ENCODE data around the gene PLCB1. TPM values are rescaled to one million over a fixed set of nuclear protein-coding genes. Genes with fewer than 3 reads are reported as not detected.

Gene PLCB1
- polyA plus RNA-seq, 1 donor (not counting 4 experiments of a cell fraction or from before 2014, with no cell fraction given) = 0.37 TPM

DNA sequence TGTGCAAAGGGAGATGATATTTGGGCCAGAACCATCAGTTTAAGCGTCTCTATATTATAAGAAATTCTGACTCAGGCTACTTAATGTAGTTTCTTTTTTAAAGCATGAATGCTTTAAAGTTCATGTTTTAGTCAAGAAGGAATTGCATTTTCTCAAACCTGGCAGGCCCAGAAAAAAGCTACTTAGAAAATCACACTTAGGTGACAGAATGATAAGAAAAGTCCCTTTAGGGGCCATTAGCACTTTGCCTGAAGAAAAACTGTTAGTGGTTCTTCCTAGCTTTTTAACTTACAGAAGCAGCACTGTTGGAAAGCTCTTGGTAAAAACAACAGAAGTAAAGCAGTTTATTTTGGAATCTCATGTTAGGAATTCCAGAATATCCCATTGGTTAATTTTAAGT lies 387.8 kb downstream of the PLCB1 start:
- dilution Hi-C loops (cut with MboI; ENCODE audit: extremely low pct_ligation_motif_present, low sequenced_read_pairs) = no loop called here
- no peaks in the 10 kb centered on the region for H3K9me1 ChIP-seq (ENCODE audit: control insufficient read depth, extremely low read depth, insufficient read depth, low read length)
- H3K9ac ChIP-seq (ENCODE audit: control insufficient read depth, extremely low read depth, insufficient read depth, low read length) = no peak overlapping the region
- no peak overlapping the region for H3K4me3 ChIP-seq (ENCODE audit: control insufficient read depth in 2 of 3, extremely low read depth in 1 of 3, insufficient read depth in 2 of 3, low read depth in 1 of 3, low read length in 3 of 3)
- no peak for DNase-seq (ENCODE audit: low read depth, low spot score)
- H3K79me2 ChIP-seq (ENCODE audit: control insufficient read depth, insufficient read depth, low read length) = no peaks in the 10 kb centered on the region
- H3K9me3 ChIP-seq (ENCODE audit: control insufficient read depth, low read depth, low read length) = no peaks in the 10 kb centered on the region
- H2AFZ ChIP-seq (ENCODE audit: control insufficient read depth, low read length) = no peak overlapping the region
- no peak for FAIRE-seq
- TF ChIP-seq, protein P1, sequence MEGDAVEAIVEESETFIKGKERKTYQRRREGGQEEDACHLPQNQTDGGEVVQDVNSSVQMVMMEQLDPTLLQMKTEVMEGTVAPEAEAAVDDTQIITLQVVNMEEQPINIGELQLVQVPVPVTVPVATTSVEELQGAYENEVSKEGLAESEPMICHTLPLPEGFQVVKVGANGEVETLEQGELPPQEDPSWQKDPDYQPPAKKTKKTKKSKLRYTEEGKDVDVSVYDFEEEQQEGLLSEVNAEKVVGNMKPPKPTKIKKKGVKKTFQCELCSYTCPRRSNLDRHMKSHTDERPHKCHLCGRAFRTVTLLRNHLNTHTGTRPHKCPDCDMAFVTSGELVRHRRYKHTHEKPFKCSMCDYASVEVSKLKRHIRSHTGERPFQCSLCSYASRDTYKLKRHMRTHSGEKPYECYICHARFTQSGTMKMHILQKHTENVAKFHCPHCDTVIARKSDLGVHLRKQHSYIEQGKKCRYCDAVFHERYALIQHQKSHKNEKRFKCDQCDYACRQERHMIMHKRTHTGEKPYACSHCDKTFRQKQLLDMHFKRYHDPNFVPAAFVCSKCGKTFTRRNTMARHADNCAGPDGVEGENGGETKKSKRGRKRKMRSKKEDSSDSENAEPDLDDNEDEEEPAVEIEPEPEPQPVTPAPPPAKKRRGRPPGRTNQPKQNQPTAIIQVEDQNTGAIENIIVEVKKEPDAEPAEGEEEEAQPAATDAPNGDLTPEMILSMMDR (optimal IDR thresholded peaks at IDR 0.05 in 1 of 3, IDR thresholded peaks at IDR 0.05 in 1 of 3, conservative IDR thresholded peaks at IDR 0.05 in 1 of 3; ENCODE audit: extremely low read depth in 1 of 3, insufficient read depth in 2 of 3, low read length in 3 of 3) = no peak
- TF ChIP-seq EZH2 (IDR thresholded peaks at IDR 0.05; ENCODE audit: low read length) = no peak
- no peak overlapping the region for H3K27ac ChIP-seq (ENCODE audit: control insufficient read depth, insufficient read depth, low read length)
- H4K20me1 ChIP-seq (ENCODE audit: control insufficient read depth, extremely low read depth, insufficient read depth, low read length) = no peaks in the 10 kb centered on the region
- no peaks in the 10 kb centered on the region for H3K36me3 ChIP-seq (ENCODE audit: control insufficient read depth in 2 of 2, extremely low read depth in 1 of 2, insufficient read depth in 2 of 2, low read length in 2 of 2)
- H3K4me2 ChIP-seq (ENCODE audit: control insufficient read depth, extremely low read depth, insufficient read depth, low read depth, low read length) = no peak overlapping the region
- H3K4me1 ChIP-seq (ENCODE audit: control insufficient read depth, extremely low read depth, insufficient read depth, low read length) = no peaks in the 10 kb centered on the region
- no peaks in the 10 kb centered on the region for H3K27me3 ChIP-seq (ENCODE audit: control insufficient read depth, extremely low read depth, insufficient read depth, low read length)

DNA sequence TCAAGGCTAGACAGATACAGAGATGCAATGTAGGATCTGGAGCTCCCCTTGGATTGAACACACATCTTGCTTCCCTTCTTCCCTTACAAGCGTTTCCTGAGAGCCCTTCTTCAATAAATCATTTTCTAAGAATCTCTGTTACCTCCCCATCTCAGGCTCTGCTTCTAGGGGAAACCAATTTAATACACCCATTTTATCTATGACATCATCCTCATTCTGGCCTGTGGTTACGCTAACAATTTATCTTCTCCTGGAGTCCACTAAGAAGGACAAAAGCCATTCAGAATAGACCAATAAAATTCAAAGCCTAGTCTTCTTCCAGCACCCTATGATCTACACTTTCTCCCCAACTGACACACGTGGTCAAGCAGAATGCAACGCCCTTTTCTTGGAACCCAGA lies 390.1 kb downstream of the PLCB1 start:
- H3K27ac ChIP-seq (ENCODE audit: control insufficient read depth, insufficient read depth, low read length) = no peak overlapping the region
- no peak overlapping the region for H3K4me2 ChIP-seq (ENCODE audit: control insufficient read depth, extremely low read depth, insufficient read depth, low read depth, low read length)
- no peaks in the 10 kb centered on the region for H4K20me1 ChIP-seq (ENCODE audit: control insufficient read depth, extremely low read depth, insufficient read depth, low read length)
- H3K36me3 ChIP-seq (ENCODE audit: control insufficient read depth in 2 of 2, extremely low read depth in 1 of 2, insufficient read depth in 2 of 2, low read length in 2 of 2) = no peaks in the 10 kb centered on the region
- no peak for DNase-seq (ENCODE audit: low read depth, low spot score)
- no peak for TF ChIP-seq EZH2 (IDR thresholded peaks at IDR 0.05; ENCODE audit: low read length)
- TF ChIP-seq, protein P1 (optimal IDR thresholded peaks at IDR 0.05 in 1 of 3, IDR thresholded peaks at IDR 0.05 in 1 of 3, conservative IDR thresholded peaks at IDR 0.05 in 1 of 3; ENCODE audit: extremely low read depth in 1 of 3, insufficient read depth in 2 of 3, low read length in 3 of 3) = no peak
- H3K4me1 ChIP-seq (ENCODE audit: control insufficient read depth, extremely low read depth, insufficient read depth, low read length) = no peaks in the 10 kb centered on the region
- no peak for FAIRE-seq
- no peak overlapping the region for H3K4me3 ChIP-seq (ENCODE audit: control insufficient read depth in 2 of 3, extremely low read depth in 1 of 3, insufficient read depth in 2 of 3, low read depth in 1 of 3, low read length in 3 of 3)
- no peaks in the 10 kb centered on the region for H3K79me2 ChIP-seq (ENCODE audit: control insufficient read depth, insufficient read depth, low read length)
- no peaks in the 10 kb centered on the region for H3K27me3 ChIP-seq (ENCODE audit: control insufficient read depth, extremely low read depth, insufficient read depth, low read length)
- no peak overlapping the region for H2AFZ ChIP-seq (ENCODE audit: control insufficient read depth, low read length)
- H3K9me1 ChIP-seq (ENCODE audit: control insufficient read depth, extremely low read depth, insufficient read depth, low read length) = no peaks in the 10 kb centered on the region
- H3K9me3 ChIP-seq (ENCODE audit: control insufficient read depth, low read depth, low read length) = no peaks in the 10 kb centered on the region
- no peak overlapping the region for H3K9ac ChIP-seq (ENCODE audit: control insufficient read depth, extremely low read depth, insufficient read depth, low read length)
- dilution Hi-C loops (cut with MboI; ENCODE audit: extremely low pct_ligation_motif_present, low sequenced_read_pairs) = no loop called here

Measured in keratinocyte (primary cell).